Testis (tissue), 2 donors: ENCODE measurements around the gene CARS1.

ENCODE experiments used
- CTCF ChIP-seq, 3 experiments: fragments of 450-650 bp in 2 of 3; fragments of 200-600 bp in 1 of 3; sonication (generic) in 1 of 3; IDR thresholded peaks; one replicate each; pipeline ENCODE4 v1.5.1; 2016 to 2019; ENCODE audit warnings: antibody characterized with exemption in 3 of 3, mild to moderate bottlenecking in 2 of 3, moderate library complexity in 1 of 3
- POLR2A ChIP-seq: fragments of 450-650 bp; IDR thresholded peaks from one replicate; pipeline ENCODE4 v1.6.1; 2017; ENCODE audit warnings: antibody characterized with exemption, mild to moderate bottlenecking, moderate library complexity

GRCh38 chr11:3011891-3012885 lies 45.0 kb downstream of the CARS1 start:
- no peak for TF ChIP-seq CTCF (IDR thresholded peaks at IDR 0.05)
- TF ChIP-seq POLR2A: no peak
